Activated naive CD8-positive, alpha-beta T cell treated with anti-CD3 and anti-CD28 coated beads for 36 hours (primary cell): ENCODE data around the gene MLXIP. TPM values are rescaled to one million over a fixed set of nuclear protein-coding genes. Genes with fewer than 3 reads are reported as not detected.
"Not testable (repeated sequence)": the region's sequence is repeated elsewhere in the genome, so short reads cannot be mapped to it uniquely, and the experiment has no call there.

Experiments
- DNase-seq: peaks from one replicate; pipeline ENCODE4 v3.0.0; 2021
- H3K27ac Mint-ChIP-seq: one replicate; pipeline ENCODE4 v1.8.0; 2022; ENCODE audit warnings: mild to moderate bottlenecking, moderate library complexity, mixed read lengths
- H3K27me3 Mint-ChIP-seq: one replicate; pipeline ENCODE4 v1.8.0; 2022; ENCODE audit warnings: mild to moderate bottlenecking, mixed read lengths
- H3K36me3 Mint-ChIP-seq: one replicate; pipeline ENCODE4 v1.8.0; 2021; ENCODE audit warnings: mild to moderate bottlenecking, mixed read lengths
- H3K4me1 Mint-ChIP-seq: one replicate; pipeline ENCODE4 v1.8.0; 2021; ENCODE audit warnings: mixed read lengths
- H3K4me3 Mint-ChIP-seq: one replicate; pipeline ENCODE4 v1.8.0; 2022; ENCODE audit warnings: mild to moderate bottlenecking, moderate library complexity, mixed read lengths
- H3K9me3 Mint-ChIP-seq: one replicate; pipeline ENCODE4 v1.8.0; 2022; ENCODE audit warnings: mixed read lengths
- total RNA-seq, 2 experiments: library from RNA; stranded (reverse); gene quantifications; one replicate each; pipeline ENCODE4 v1.2.3, GENCODE V29; 2021

MLXIP gene
- total RNA-seq, 2 experiments from 2014 or later, result 29.0 to 30.1 TPM

GRCh38 chr12:122172262-122172939 lies 93.8 kb downstream of the MLXIP start:
- Mint-ChIP-seq H3K4me3 (no peak overlapping the region), H3K27ac (no peak overlapping the region), H3K36me3 (no peaks in the 10 kb centered on the region)

DNA sequence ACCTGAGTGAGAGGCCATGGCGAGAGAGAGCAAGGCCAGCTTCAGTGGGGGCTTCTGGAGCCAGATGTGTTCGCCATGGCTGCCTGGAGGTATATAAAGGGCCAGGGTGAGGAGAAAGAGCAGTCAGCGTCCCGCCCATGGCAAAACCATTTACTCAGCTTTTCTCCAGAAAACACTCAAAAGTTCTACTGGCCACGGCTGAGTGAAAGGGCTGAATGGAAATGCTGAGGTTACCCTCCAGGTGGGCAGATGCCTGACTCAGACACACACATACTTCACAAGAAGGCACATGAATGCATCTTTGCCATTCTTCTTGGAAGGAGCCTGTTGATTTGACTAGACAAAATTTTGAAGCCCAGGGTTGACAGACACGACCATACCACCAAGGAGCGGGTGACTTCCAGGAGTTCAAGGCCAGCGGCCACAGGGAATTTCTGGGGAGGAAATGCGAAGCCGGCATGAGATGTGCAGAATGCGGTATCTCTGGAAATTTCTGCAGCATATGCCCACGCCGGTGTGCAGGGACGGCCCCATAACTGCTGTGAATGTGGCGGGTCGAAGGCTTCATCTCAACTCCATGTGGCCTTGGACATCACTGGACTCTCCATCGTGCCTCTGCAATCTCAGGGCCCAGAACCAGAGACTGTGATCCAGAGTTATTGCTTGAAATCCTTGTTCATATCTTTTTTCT lies 95.7 kb downstream of the MLXIP start, which contains the start of gene IL31:
TSS of gene IL31 (minus strand) at position 67 of the 691 bp plus-strand sequence. CDS start at position 18, 49 bp downstream.
- no peaks in the 10 kb centered on the region for H3K9me3 Mint-ChIP-seq
- H3K27ac Mint-ChIP-seq, result no peak within 1 kb of the TSS
- H3K36me3 Mint-ChIP-seq, result no peaks in the 10 kb centered on the region
- no peaks in the 10 kb centered on the region for H3K4me1 Mint-ChIP-seq
- DNase-seq, result no peak
- no peaks in the 10 kb centered on the region for H3K27me3 Mint-ChIP-seq
- no peak within 1 kb of the TSS for H3K4me3 Mint-ChIP-seq

More at GRCh38 chr12:122172262-122172939, 93.8 kb downstream of the MLXIP start:
- H3K27me3 Mint-ChIP-seq, result no peaks in the 10 kb centered on the region
- H3K4me1 Mint-ChIP-seq, result no peaks in the 10 kb centered on the region
- no peak for DNase-seq
- H3K9me3 Mint-ChIP-seq, result no peaks in the 10 kb centered on the region

- not testable (repeated sequence) for H3K4me1 Mint-ChIP-seq, DNase-seq, H3K27ac Mint-ChIP-seq, H3K27me3 Mint-ChIP-seq, H3K36me3 Mint-ChIP-seq, H3K9me3 Mint-ChIP-seq, H3K4me3 Mint-ChIP-seq
Measured at GRCh38 chr12:122176473-122176872, 97.9 kb downstream of the MLXIP start.

DNA sequence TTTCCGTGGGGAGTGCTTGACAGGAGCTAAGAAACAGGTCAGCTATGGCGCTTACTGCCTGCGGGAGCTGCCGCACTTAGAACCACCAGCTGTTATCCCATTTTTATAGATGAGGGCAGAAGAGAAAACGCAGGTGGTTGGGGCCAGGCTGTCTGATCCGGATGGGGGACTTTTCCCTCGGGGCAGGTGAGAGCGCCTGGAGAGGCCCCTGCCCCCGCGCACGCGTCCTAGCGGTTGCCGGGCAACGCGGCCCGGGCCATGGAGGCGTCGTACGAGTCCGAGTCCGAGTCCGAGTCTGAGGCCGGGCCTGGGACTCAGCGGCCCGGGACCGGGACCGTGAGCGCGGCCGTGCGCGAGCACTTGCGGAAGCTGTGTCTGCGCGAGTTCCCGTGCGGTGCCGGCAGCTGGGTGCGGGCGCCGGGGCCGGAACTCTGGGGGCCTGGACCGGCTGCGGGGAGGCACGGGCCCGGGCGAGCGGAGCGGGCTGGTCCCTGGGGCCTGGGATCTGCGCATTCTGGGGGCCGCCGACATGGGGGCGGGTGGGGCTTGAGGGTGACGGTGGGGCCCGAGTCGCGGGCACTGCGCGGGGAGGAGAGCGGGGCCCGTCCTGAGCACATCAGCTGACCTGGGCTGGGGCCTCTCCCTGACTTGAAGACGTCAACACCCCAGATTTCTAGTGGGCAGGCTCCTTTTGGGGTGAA lies 104.5 kb downstream of the MLXIP start, which contains the start of gene LRRC43:
TSS of gene LRRC43 (plus strand) at position 237 of the 701 bp plus-strand sequence. CDS start at position 259, 22 bp downstream.
- Mint-ChIP-seq H3K27ac (no peak within 1 kb of the TSS), H3K4me1 (peaks cover 7% of the 10 kb centered on the region), H3K4me3 (peak within 1 kb of the TSS; percentile 75)

DNA sequence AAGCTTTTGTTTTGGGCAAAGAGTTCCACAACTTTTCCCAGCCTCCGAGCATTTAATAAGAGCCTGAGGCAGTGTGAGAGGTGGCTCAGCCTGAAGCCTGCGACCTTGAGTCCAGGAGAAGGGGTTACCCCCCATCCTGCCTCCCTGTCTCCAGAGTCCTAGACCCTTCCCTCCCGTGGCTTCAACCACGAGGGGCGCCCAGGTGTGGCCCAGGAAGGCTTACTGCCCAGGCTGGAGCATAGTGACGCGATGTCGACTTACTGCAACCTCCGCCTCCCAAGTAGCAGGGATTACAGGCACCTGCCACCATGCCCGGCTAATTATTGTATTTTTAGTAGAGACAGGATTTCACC lies 105.0 kb downstream of the MLXIP start:
- Mint-ChIP-seq H3K36me3 (no peaks in the 10 kb centered on the region), H3K4me1 (peaks cover 7% of the 10 kb centered on the region), H3K27ac (no peak overlapping the region), H3K27me3 (peaks cover 27% of the 10 kb centered on the region), H3K9me3 (no peaks in the 10 kb centered on the region), H3K4me3 (peak overlapping the region; percentile 42)
- no peak for DNase-seq

More for the DNA sequence above, 104.5 kb downstream of the MLXIP start, which contains the start of gene LRRC43:
- Mint-ChIP-seq H3K9me3 (no peaks in the 10 kb centered on the region), H3K36me3 (no peaks in the 10 kb centered on the region), H3K27me3 (peaks cover 27% of the 10 kb centered on the region)
- peak; percentile 46 for DNase-seq

DNA sequence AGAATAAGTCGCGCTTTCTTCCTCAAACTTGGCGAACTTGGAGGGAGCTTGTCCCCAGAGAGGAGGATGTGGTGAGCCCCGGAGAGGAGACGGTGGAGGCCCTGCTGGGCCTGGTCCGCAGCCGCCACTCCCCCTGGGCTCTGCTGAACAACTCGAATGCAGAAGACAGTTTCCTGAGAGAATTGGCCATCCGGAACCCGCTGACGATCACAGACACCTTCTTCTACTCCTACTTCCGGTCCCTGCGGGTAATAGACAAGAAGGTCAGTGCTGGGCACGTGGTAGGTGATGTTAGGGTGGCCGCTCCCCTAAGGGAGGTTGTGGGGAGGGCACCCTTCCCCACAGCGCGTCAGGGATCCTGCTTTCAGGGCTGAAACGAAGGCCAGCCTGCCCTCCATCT lies 106.0 kb downstream of the MLXIP start:
- H3K4me1 Mint-ChIP-seq, result peaks cover 7% of the 10 kb centered on the region
- no peaks in the 10 kb centered on the region for H3K36me3 Mint-ChIP-seq
- H3K27me3 Mint-ChIP-seq, result peaks cover 27% of the 10 kb centered on the region
- no peaks in the 10 kb centered on the region for H3K9me3 Mint-ChIP-seq
- no peak for DNase-seq
- H3K4me3 Mint-ChIP-seq, result no peak overlapping the region
- no peak overlapping the region for H3K27ac Mint-ChIP-seq

- DNase-seq, result no peak
- Mint-ChIP-seq H3K4me3 (no peak overlapping the region), H3K4me1 (peaks cover 7% of the 10 kb centered on the region), H3K27ac (no peak overlapping the region), H3K9me3 (no peaks in the 10 kb centered on the region), H3K27me3 (peaks cover 27% of the 10 kb centered on the region), H3K36me3 (no peaks in the 10 kb centered on the region)
Measured at GRCh38 chr12:122185079-122185478, 106.5 kb downstream of the MLXIP start.

DNA sequence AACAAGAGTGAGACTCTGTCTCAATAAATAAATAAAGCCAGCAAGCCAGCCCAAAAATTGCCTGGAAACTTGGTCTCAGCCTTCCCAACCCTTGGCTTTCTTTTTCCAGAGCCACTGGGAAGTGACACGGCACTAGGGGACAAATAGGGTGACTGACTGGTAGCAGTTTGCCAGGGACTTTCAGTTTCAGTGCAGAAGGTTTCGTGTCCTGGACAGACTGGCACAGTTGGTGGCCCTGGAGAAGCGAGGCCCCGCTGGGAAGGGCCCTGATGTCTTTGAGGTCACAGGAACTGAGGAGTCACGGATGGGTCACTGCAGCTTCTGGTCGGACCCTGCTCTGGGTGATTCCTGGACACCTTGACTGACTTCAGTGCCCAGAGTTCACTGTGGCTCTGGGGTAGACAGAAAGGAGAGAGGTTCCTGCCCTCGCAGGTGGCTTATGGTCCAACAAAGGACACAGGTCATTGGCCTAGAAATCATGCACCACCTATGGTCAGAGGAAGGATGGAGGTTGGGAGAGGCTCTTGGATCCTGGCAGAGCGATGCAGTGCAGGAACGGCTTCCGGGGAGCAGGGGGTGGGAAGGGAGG lies 107.0 kb downstream of the MLXIP start:
- H3K27ac Mint-ChIP-seq, result no peak overlapping the region
- no peaks in the 10 kb centered on the region for H3K9me3 Mint-ChIP-seq
- DNase-seq, result no peak
- H3K4me3 Mint-ChIP-seq, result no peak overlapping the region
- no peaks in the 10 kb centered on the region for H3K36me3 Mint-ChIP-seq
- H3K27me3 Mint-ChIP-seq, result peaks cover 25% of the 10 kb centered on the region
- peaks cover 7% of the 10 kb centered on the region for H3K4me1 Mint-ChIP-seq

- Mint-ChIP-seq H3K4me3 (no peak overlapping the region), H3K27ac (no peak overlapping the region), H3K9me3 (no peaks in the 10 kb centered on the region), H3K4me1 (peaks cover 7% of the 10 kb centered on the region), H3K27me3 (peaks cover 19% of the 10 kb centered on the region), H3K36me3 (no peaks in the 10 kb centered on the region)
- no peak for DNase-seq
Measured at GRCh38 chr12:122187466-122187865, 108.9 kb downstream of the MLXIP start.

DNA sequence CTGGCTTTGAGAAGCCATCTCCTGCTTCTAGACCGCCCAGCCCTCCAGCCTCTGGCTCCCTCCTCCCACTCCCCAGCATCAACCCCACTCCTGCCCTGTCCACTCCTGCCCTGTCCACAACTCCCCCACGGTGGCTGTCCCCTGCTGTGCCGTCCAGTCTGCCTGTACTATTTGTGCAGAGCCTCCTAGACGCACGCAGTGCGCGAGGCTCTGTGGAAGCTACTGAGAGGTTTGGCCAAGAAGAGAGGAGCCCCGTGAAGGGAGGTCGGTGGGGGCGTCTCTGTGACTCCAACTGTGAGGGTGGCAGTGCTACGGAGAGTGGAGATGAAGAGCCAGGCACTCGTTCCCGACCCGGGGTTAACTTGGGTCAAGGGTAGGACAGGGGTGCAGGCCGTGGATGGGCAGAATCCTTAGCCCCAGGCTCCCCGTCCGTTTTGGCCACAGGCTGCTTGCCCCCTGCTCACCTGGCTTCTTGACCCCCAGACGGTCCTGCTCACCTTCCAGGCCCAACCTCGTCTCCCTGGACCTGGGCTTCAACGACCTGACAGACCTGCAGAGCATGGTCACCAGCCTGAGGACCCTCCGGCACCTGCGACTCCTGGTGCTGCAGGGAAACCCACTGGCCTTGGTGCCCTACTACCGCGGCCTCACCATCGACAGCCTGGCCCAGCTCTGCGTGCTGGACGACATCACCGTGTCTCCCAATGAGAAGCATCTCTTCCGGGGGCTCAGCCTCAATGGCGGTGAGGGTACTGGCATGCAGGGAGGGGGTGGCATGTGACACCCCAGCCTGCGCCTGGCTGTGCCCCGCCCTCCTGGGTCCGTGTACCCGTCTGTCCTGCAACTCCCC lies 111.3 kb downstream of the MLXIP start:
- no peaks in the 10 kb centered on the region for H3K4me1 Mint-ChIP-seq
- no peak overlapping the region for H3K4me3 Mint-ChIP-seq
- DNase-seq, result no peak
- H3K9me3 Mint-ChIP-seq, result no peaks in the 10 kb centered on the region
- H3K36me3 Mint-ChIP-seq, result no peaks in the 10 kb centered on the region
- H3K27ac Mint-ChIP-seq, result no peak overlapping the region
- peaks cover 4% of the 10 kb centered on the region for H3K27me3 Mint-ChIP-seq

- DNase-seq, result peak; percentile 64
- Mint-ChIP-seq H3K4me1 (no peaks in the 10 kb centered on the region), H3K36me3 (no peaks in the 10 kb centered on the region), H3K27ac (no peak overlapping the region), H3K27me3 (peaks cover 7% of the 10 kb centered on the region), H3K4me3 (no peak overlapping the region), H3K9me3 (peaks cover 4% of the 10 kb centered on the region)
Measured at GRCh38 chr12:122190842-122191668, 112.5 kb downstream of the MLXIP start.

- no peak overlapping the region for H3K27ac Mint-ChIP-seq
- peaks cover 2% of the 10 kb centered on the region for H3K4me1 Mint-ChIP-seq
- peaks cover 16% of the 10 kb centered on the region for H3K27me3 Mint-ChIP-seq
- peaks cover 4% of the 10 kb centered on the region for H3K9me3 Mint-ChIP-seq
- H3K36me3 Mint-ChIP-seq, result no peaks in the 10 kb centered on the region
- H3K4me3 Mint-ChIP-seq, result no peak overlapping the region
- no peak for DNase-seq
Measured at GRCh38 chr12:122192441-122192840, 113.9 kb downstream of the MLXIP start.

GRCh38 chr12:122194804-122195203 lies 116.2 kb downstream of the MLXIP start:
- H3K27ac Mint-ChIP-seq, result no peak overlapping the region
- H3K4me1 Mint-ChIP-seq, result peaks cover 9% of the 10 kb centered on the region
- peaks cover 37% of the 10 kb centered on the region for H3K27me3 Mint-ChIP-seq
- no peaks in the 10 kb centered on the region for H3K36me3 Mint-ChIP-seq
- DNase-seq, result no peak
- H3K4me3 Mint-ChIP-seq, result no peak overlapping the region
- H3K9me3 Mint-ChIP-seq, result peaks cover 4% of the 10 kb centered on the region
